Endothelial cell (in vitro differentiated cells): Measurements from ENCODE around the gene ERLIN1. TPM values are rescaled to one million over a fixed set of nuclear protein-coding genes. Genes with fewer than 3 reads are reported as not detected.

Experiments
- DNase-seq: peaks from one replicate; pipeline ENCODE4 v3.0.0; 2021; ENCODE audit warnings: low spot score
- H3K27ac Mint-ChIP-seq: one replicate; pipeline ENCODE4 v1.8.0; 2021; ENCODE audit warnings: mixed read lengths, inconsistent platforms; ENCODE audit not compliant: unreplicated experiment
- H3K27me3 Mint-ChIP-seq: one replicate; pipeline ENCODE4 v1.8.0; 2021; ENCODE audit warnings: mild to moderate bottlenecking, moderate library complexity, mixed read lengths, inconsistent platforms; ENCODE audit not compliant: unreplicated experiment
- H3K36me3 Mint-ChIP-seq: one replicate; pipeline ENCODE4 v1.8.0; 2021; ENCODE audit warnings: mild to moderate bottlenecking, low read depth, mixed read lengths, inconsistent platforms; ENCODE audit not compliant: unreplicated experiment
- H3K4me1 Mint-ChIP-seq: one replicate; pipeline ENCODE4 v1.8.0; 2021; ENCODE audit warnings: mild to moderate bottlenecking, mixed read lengths, inconsistent platforms; ENCODE audit not compliant: unreplicated experiment
- H3K4me3 Mint-ChIP-seq: one replicate; pipeline ENCODE4 v1.8.0; 2021; ENCODE audit warnings: mild to moderate bottlenecking, mixed read lengths, inconsistent platforms; ENCODE audit not compliant: unreplicated experiment
- H3K9me3 Mint-ChIP-seq: one replicate; pipeline ENCODE4 v1.8.0; 2021; ENCODE audit warnings: mixed read lengths, inconsistent platforms; ENCODE audit not compliant: unreplicated experiment
- CTCF ChIP-seq: fragments of 200-600 bp; sonication (generic); IDR thresholded peaks from one replicate; pipeline ENCODE4 v1.5.0; 2021; ENCODE audit warnings: antibody characterized with exemption; ENCODE audit not compliant: unreplicated experiment
- total RNA-seq: library from RNA; stranded (reverse); fragmentation: NEBNext Ultra II Directional; extraction: Animal tissue kit (Norgen Biotek cat#: 25700); gene quantifications from one replicate; pipeline ENCODE4 v1.2.1, GENCODE V29; 2021; ENCODE audit not compliant: unreplicated experiment

ERLIN1 gene
- total RNA-seq, 1 donor from 2014 or later: 30.4 TPM

GRCh38 chr10:100124097-100124496, 61.7 kb downstream of the ERLIN1 start:
- DNase-seq: no peak
- TF ChIP-seq CTCF: no peak
- Mint-ChIP-seq H3K4me1 (peaks cover 5% of the 10 kb centered on the region), H3K36me3 (no peaks in the 10 kb centered on the region), H3K9me3 (no peaks in the 10 kb centered on the region), H3K27me3 (peaks cover 3% of the 10 kb centered on the region), H3K27ac (no peak overlapping the region), H3K4me3 (no peak overlapping the region)

- Mint-ChIP-seq H3K9me3 (no peaks in the 10 kb centered on the region), H3K4me3 (no peak overlapping the region), H3K27me3 (peaks cover 2% of the 10 kb centered on the region), H3K36me3 (no peaks in the 10 kb centered on the region), H3K4me1 (no peaks in the 10 kb centered on the region), H3K27ac (no peak overlapping the region)
- no peak for DNase-seq
- TF ChIP-seq CTCF: no peak
These were observed 63.0 kb downstream of the ERLIN1 start for GRCh38 chr10:100122780-100123179.

- Mint-ChIP-seq H3K4me3 (no peak overlapping the region), H3K36me3 (no peaks in the 10 kb centered on the region), H3K27ac (no peak overlapping the region)
These were observed 65.3 kb downstream of the ERLIN1 start for GRCh38 chr10:100120550-100120949.

GRCh38 chr10:100119726-100120125, 66.1 kb downstream of the ERLIN1 start:
- H3K27me3 Mint-ChIP-seq: peaks cover 2% of the 10 kb centered on the region
- H3K36me3 Mint-ChIP-seq: no peaks in the 10 kb centered on the region
- H3K27ac Mint-ChIP-seq: no peak overlapping the region
- no peaks in the 10 kb centered on the region for H3K4me1 Mint-ChIP-seq
- H3K4me3 Mint-ChIP-seq: no peak overlapping the region
- TF ChIP-seq CTCF: no peak
- no peaks in the 10 kb centered on the region for H3K9me3 Mint-ChIP-seq
- DNase-seq: no peak

More at GRCh38 chr10:100120550-100120949, 65.3 kb downstream of the ERLIN1 start:
- no peak for DNase-seq
- Mint-ChIP-seq H3K9me3 (no peaks in the 10 kb centered on the region), H3K27me3 (peaks cover 2% of the 10 kb centered on the region), H3K4me1 (no peaks in the 10 kb centered on the region)
- no peak for TF ChIP-seq CTCF

- Mint-ChIP-seq H3K4me3 (no peak overlapping the region), H3K27me3 (no peaks in the 10 kb centered on the region)
- TF ChIP-seq CTCF: no peak
These were observed 70.7 kb downstream of the ERLIN1 start for GRCh38 chr10:100114976-100115770.

More at GRCh38 chr10:100114976-100115770, 70.7 kb downstream of the ERLIN1 start:
- DNase-seq: no peak
- H3K36me3 Mint-ChIP-seq: no peaks in the 10 kb centered on the region
- H3K9me3 Mint-ChIP-seq: no peaks in the 10 kb centered on the region
- H3K27ac Mint-ChIP-seq: no peak overlapping the region
- peaks cover 4% of the 10 kb centered on the region for H3K4me1 Mint-ChIP-seq
